Astrocyte of the cerebellum (primary cell): ENCODE data around the gene TOLLIP.
"Not testable (repeated sequence)": the region's sequence is repeated elsewhere in the genome, so short reads cannot be mapped to it uniquely, and the experiment has no call there.

ENCODE experiments used
- DNase-seq: peaks from one replicate; pipeline ENCODE4 v3.0.0-alpha.2; 2011; ENCODE audit warnings: low read depth
- H3K4me3 ChIP-seq: 2 replicates; pipeline ENCODE4 v1.5.1; 2011; ENCODE audit warnings: mild to moderate bottlenecking, low read depth, low read length, moderate library complexity
- CTCF ChIP-seq: IDR thresholded peaks from 2 replicates; pipeline ENCODE4 v1.5.1; 2012; ENCODE audit warnings: low read length, low read depth, moderate library complexity, mild to moderate bottlenecking; ENCODE audit errors: missing control alignments
- in situ Hi-C: cut with HindIII; loops from 2 replicates; pipeline ENCODE4 v1.10.0; 2017; ENCODE audit warnings: low sequenced_read_pairs

TOLLIP gene

GRCh38 chr11:1252371-1253102, 56.9 kb downstream of the TOLLIP start:
- TF ChIP-seq CTCF: no peak
- no peak for DNase-seq
- in situ Hi-C loops: no loop called here
- H3K4me3 ChIP-seq: no peak overlapping the region

- no peak overlapping the region for H3K4me3 ChIP-seq
- TF ChIP-seq CTCF: no peak
- no peak for DNase-seq
- in situ Hi-C loops: no loop called here
Measured at GRCh38 chr11:1251236-1251770, 58.1 kb downstream of the TOLLIP start.

- DNase-seq, H3K4me3 ChIP-seq, in situ Hi-C loops: not testable (repeated sequence)
Measured at GRCh38 chr11:1250411-1250810, 59.0 kb downstream of the TOLLIP start.

GRCh38 chr11:1248951-1249350, 60.5 kb downstream of the TOLLIP start:
- in situ Hi-C loops, H3K4me3 ChIP-seq, DNase-seq: not testable (repeated sequence)

GRCh38 chr11:1247026-1247425, 62.4 kb downstream of the TOLLIP start:
- in situ Hi-C loops, DNase-seq, H3K4me3 ChIP-seq: not testable (repeated sequence)

GRCh38 chr11:1246301-1246700, 63.1 kb downstream of the TOLLIP start:
- in situ Hi-C loops, DNase-seq: not testable (repeated sequence)

GRCh38 chr11:1245717-1246116, 63.7 kb downstream of the TOLLIP start:
- in situ Hi-C loops, DNase-seq, H3K4me3 ChIP-seq: not testable (repeated sequence)

More at GRCh38 chr11:1246301-1246700, 63.1 kb downstream of the TOLLIP start:
- not testable (repeated sequence) for H3K4me3 ChIP-seq

GRCh38 chr11:1244557-1244956, 64.9 kb downstream of the TOLLIP start:
- DNase-seq, in situ Hi-C loops, H3K4me3 ChIP-seq: not testable (repeated sequence)

GRCh38 chr11:1243521-1243920, 65.9 kb downstream of the TOLLIP start:
- in situ Hi-C loops, DNase-seq: not testable (repeated sequence)

GRCh38 chr11:1242751-1243150, 66.7 kb downstream of the TOLLIP start:
- H3K4me3 ChIP-seq, DNase-seq, in situ Hi-C loops: not testable (repeated sequence)

More at GRCh38 chr11:1243521-1243920, 65.9 kb downstream of the TOLLIP start:
- not testable (repeated sequence) for H3K4me3 ChIP-seq

GRCh38 chr11:1242289-1242688, 67.1 kb downstream of the TOLLIP start:
- TF ChIP-seq CTCF: no peak
- no peak for DNase-seq
- no peak overlapping the region for H3K4me3 ChIP-seq
- in situ Hi-C loops: no loop called here
